ENCODE measurements around the gene ICA1L. TPM values are rescaled to one million over a fixed set of nuclear protein-coding genes. Genes with fewer than 3 reads are reported as not detected.
A peak's percentile ranks its signal among the peaks of the same experiment; 100 is the strongest.
"Not testable (repeated sequence)": the region's sequence is repeated elsewhere in the genome, so short reads cannot be mapped to it uniquely, and the experiment has no call there.

Gene ICA1L
- total RNA-seq: 1 to 10 TPM in 2 of 4 donors, under 1 TPM in 2; 0.72 to 3.0 (median 1.4) TPM

- 1% methylated on average over 54 to 68 of the region's 93 CpGs for WGBS, 2 donors
- DNase-seq (ENCODE audit: low spot score in 2 of 2): peak; percentile 18 to 87
- peak within 1 kb of the TSS; percentile 60 for H3K4me3 ChIP-seq (ENCODE audit: low read depth, poor library complexity, severe bottlenecking)
- no peak for TF ChIP-seq POLR2A (IDR thresholded peaks at IDR 0.05)
- TF ChIP-seq CTCF (IDR thresholded peaks at IDR 0.05): no peak
- intact Hi-C loops (cut with DNase I; ENCODE audit: low total_unique reads): loop anchor here (10.0 kb wide), 1 partner anchor 287 kb away; no protein-coding TSS in a partner anchor
Measured at GRCh38 chr2:202871300-202872141, at the start of gene ICA1L. Gene ICA1L (minus strand): TSS chr2:202871766. CDS start chr2:202829009, 42,757 bp downstream.

- intact Hi-C loops (cut with DNase I; ENCODE audit: low total_unique reads): no loop called here
- DNase-seq (ENCODE audit: low spot score in 2 of 2): no peak
- TF ChIP-seq CTCF (IDR thresholded peaks at IDR 0.05) (no peak), POLR2A (IDR thresholded peaks at IDR 0.05) (no peak)
- WGBS, 2 donors: 85 to 91% methylated on average over 1 of the region's 1 CpG
- H3K4me3 ChIP-seq (ENCODE audit: low read depth, poor library complexity, severe bottlenecking): no peak overlapping the region
Measured at GRCh38 chr2:202918860-202919259, 47.3 kb upstream of the ICA1L start.

DNA sequence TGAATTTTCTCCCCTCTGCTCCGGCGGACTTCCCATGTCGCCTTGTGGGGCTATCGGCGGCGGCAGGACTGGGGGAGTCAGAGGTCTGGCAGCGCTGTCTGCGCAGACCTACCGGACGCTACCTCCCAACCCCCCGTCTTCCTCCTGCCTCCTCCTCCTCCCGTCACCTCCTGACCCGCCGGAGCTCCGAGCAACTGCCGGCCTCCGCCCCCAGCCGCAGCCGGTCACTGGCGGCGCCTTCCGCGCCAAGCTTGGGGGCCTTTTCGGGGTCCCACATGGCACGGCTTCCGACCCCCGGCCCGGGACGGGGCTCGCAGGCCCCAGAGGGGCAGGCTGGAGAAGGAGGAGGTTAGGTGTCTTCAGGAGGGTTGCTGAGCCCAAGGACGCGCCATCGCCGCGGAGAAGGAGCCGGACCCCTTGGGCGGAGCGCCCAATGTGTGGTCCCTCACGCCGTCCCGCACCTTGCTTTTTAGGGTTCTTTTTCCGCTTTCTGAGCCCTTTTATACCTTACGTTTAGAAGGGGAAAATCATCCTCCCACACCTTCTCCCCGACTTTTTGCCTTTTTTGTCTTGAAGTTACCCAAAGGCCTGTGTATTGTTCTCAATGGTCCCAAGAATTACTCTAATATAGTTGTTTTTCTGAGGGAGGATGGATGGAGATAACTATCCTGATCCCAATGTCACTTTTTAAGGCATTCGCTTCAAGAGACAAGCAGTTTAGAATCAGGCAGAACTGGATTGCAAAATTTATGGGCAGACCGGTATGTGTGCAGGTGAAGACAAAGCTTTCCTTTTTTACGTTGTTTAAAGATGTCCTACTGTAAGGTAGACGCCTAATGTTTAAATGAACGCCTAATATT, 41.0 kb upstream of the ICA1L start:
- intact Hi-C loops (cut with DNase I; ENCODE audit: low total_unique reads); DNase-seq (ENCODE audit: low spot score in 2 of 2): not testable (repeated sequence)
- 3 to 4% methylated on average over 8 of the region's 49 CpGs for WGBS, 2 donors
- H3K4me3 ChIP-seq (ENCODE audit: low read depth, poor library complexity, severe bottlenecking): peak overlapping the region; percentile 66

GRCh38 chr2:202911512-202912341, 40.2 kb upstream of the ICA1L start, which contains the start of the genes CARF and WDR12:
Gene CARF (plus strand): TSS chr2:202912275. CDS start chr2:202941903, 29,628 bp downstream.
Gene WDR12 (minus strand): TSS chr2:202911673. CDS start chr2:202911476, 197 bp downstream.
- intact Hi-C loops (cut with DNase I; ENCODE audit: low total_unique reads): no loop called here
- WGBS, 2 donors: 0% methylated on average over 37 to 39 of the region's 39 CpGs
- peak within 1 kb of the TSS; percentile 66 for H3K4me3 ChIP-seq (ENCODE audit: low read depth, poor library complexity, severe bottlenecking)

GRCh38 chr2:202911203-202911511, 39.6 kb upstream of the ICA1L start:
- no peak for DNase-seq (ENCODE audit: low spot score in 2 of 2)
- peak overlapping the region; percentile 66 for H3K4me3 ChIP-seq (ENCODE audit: low read depth, poor library complexity, severe bottlenecking)
- 0% methylated on average over 8 of the region's 8 CpGs for WGBS, 2 donors
- intact Hi-C loops (cut with DNase I; ENCODE audit: low total_unique reads): no loop called here
- TF ChIP-seq POLR2A (IDR thresholded peaks at IDR 0.05): no peak
- no peak for TF ChIP-seq CTCF (IDR thresholded peaks at IDR 0.05)

More at GRCh38 chr2:202911512-202912341, 40.2 kb upstream of the ICA1L start, which contains the start of the genes CARF and WDR12:
- TF ChIP-seq POLR2A (IDR thresholded peaks at IDR 0.05) (no peak), CTCF (IDR thresholded peaks at IDR 0.05) (no peak)
- DNase-seq (ENCODE audit: low spot score in 2 of 2): peak; percentile 92 to 98

Data from lower leg skin (tissue), 4 donors.